GM19035 (cell line): ENCODE results near the gene THPO.

Experiments
- ATAC-seq: cut with Tn5 transposase; IDR thresholded peaks from one replicate; pipeline ENCODE4 v1.9.1; 2021; ENCODE audit not compliant: unreplicated experiment

Gene THPO

GRCh38 chr3:184335661-184336546 lies 42.1 kb downstream of the THPO start:
- ATAC-seq, result peak; percentile 73

- peak; percentile 8 for ATAC-seq
Observed at GRCh38 chr3:184335291-184335660, 42.7 kb downstream of the THPO start.

- ATAC-seq, result no peak
Observed at GRCh38 chr3:184334470-184335158, 43.4 kb downstream of the THPO start.

GRCh38 chr3:184333700-184334099 lies 44.3 kb downstream of the THPO start:
- ATAC-seq, result no peak

- no peak for ATAC-seq
Observed at GRCh38 chr3:184333190-184333589, 44.8 kb downstream of the THPO start.

- ATAC-seq, result no peak
Observed at GRCh38 chr3:184332370-184333090, 45.5 kb downstream of the THPO start.

- no peak for ATAC-seq
Observed at GRCh38 chr3:184328516-184328915, 49.5 kb downstream of the THPO start.

- ATAC-seq, result no peak
Observed at GRCh38 chr3:184327171-184327570, 50.8 kb downstream of the THPO start.

GRCh38 chr3:184325715-184326369 lies 52.2 kb downstream of the THPO start:
- no peak for ATAC-seq

- ATAC-seq, result no peak
Observed at GRCh38 chr3:184325269-184325668, 52.7 kb downstream of the THPO start.

GRCh38 chr3:184323696-184324095 lies 54.3 kb downstream of the THPO start:
- ATAC-seq, result no peak

- no peak for ATAC-seq
Observed at GRCh38 chr3:184322731-184323487, 55.1 kb downstream of the THPO start.
